IMR-90 (cell line): ENCODE measurements around the gene TNFAIP8L1. TPM values are rescaled to one million over a fixed set of nuclear protein-coding genes. Genes with fewer than 3 reads are reported as not detected.

Experiments used
- ATAC-seq: fragments of 200-7000 bp; cut with Tn5 transposase; 2 replicates; pipeline ENCODE4 v1.9.1; 2020; ENCODE audit warnings: low read depth, mild to moderate bottlenecking, moderate library complexity
- BruUV-seq: library from RNA; stranded (reverse); fragments of 400-500 nt; replicated peaks from 2 replicates; lab custom pipeline; 2021; lab: Mats Ljungman, UMichigan
- CTCF ChIA-PET: fragments of 300-600 bp; formaldehyde crosslinking; extraction: SDS; loops from one replicate; lab custom pipeline; 2021; ENCODE audit warnings: antibody characterized with exemption; lab: Yijun Ruan, JAX
- POLR2A ChIA-PET: fragments of 300-600 bp; sonication (Branson Sonifier 250); formaldehyde crosslinking; loops from one replicate; lab custom pipeline; 2022; ENCODE audit warnings: antibody characterized with exemption; ENCODE audit not compliant: unreplicated experiment; lab: Charles Lee
- DNase-seq: peaks from one replicate; pipeline ENCODE4 v3.0.0; 2013
- H2AFZ ChIP-seq: replicated peaks from 2 replicates; pipeline ENCODE3; 2013; ENCODE audit warnings: low read length, mild to moderate bottlenecking; ENCODE audit not compliant: poor library complexity
- H2AK5ac ChIP-seq: 2 replicates; pipeline ENCODE4 v1.6.1; 2013; ENCODE audit warnings: low read depth, low read length, inconsistent platforms
- H2AK9ac ChIP-seq: replicated peaks from 2 replicates; pipeline ENCODE3; 2013; ENCODE audit warnings: mild to moderate bottlenecking, low read depth, low read length, moderate library complexity; ENCODE audit not compliant: poor library complexity
- H2BK120ac ChIP-seq: 2 replicates; pipeline ENCODE4 v1.6.1; 2013; ENCODE audit warnings: low read depth, low read length, inconsistent platforms
- H2BK15ac ChIP-seq: 3 replicates; pipeline ENCODE4 v1.6.1; 2013; ENCODE audit warnings: low read depth, low read length, inconsistent platforms
- H2BK20ac ChIP-seq: 2 replicates; pipeline ENCODE4 v1.6.1; 2013; ENCODE audit warnings: low read depth, mild to moderate bottlenecking, inconsistent platforms, low read length, moderate library complexity
- H2BK5ac ChIP-seq: 2 replicates; pipeline ENCODE4 v1.6.1; 2013; ENCODE audit warnings: mild to moderate bottlenecking, low read depth, low read length, inconsistent platforms; ENCODE audit not compliant: poor library complexity, severe bottlenecking
- H3K14ac ChIP-seq: replicated peaks from 2 replicates; pipeline ENCODE4 v1.6.1; 2013; ENCODE audit warnings: low read depth, low read length, inconsistent platforms
- H3K18ac ChIP-seq: 2 replicates; pipeline ENCODE4 v1.6.1; 2013; ENCODE audit warnings: low read depth, low read length, control low read depth
- H3K23ac ChIP-seq: 2 replicates; pipeline ENCODE4 v1.6.1; 2013; ENCODE audit warnings: low read depth, low read length, inconsistent platforms
- H3K27ac ChIP-seq: 2 replicates; pipeline ENCODE4 v1.5.1; 2013; ENCODE audit warnings: mild to moderate bottlenecking, control low read depth, low read length; ENCODE audit not compliant: insufficient read depth
- H3K27me3 ChIP-seq: 2 replicates; pipeline ENCODE4 v1.6.1; 2013; ENCODE audit warnings: low read length; ENCODE audit not compliant: control insufficient read depth, insufficient read depth
- H3K36me3 ChIP-seq: 2 replicates; pipeline ENCODE4 v1.6.1; 2013; ENCODE audit warnings: low read length, mixed read lengths; ENCODE audit not compliant: control insufficient read depth, insufficient read depth
- H3K4ac ChIP-seq: 2 replicates; pipeline ENCODE4 v1.6.1; 2013; ENCODE audit warnings: low read depth, low read length, inconsistent platforms
- H3K4me1 ChIP-seq: 2 replicates; pipeline ENCODE4 v1.6.1; 2013; ENCODE audit warnings: low read length, mixed read lengths; ENCODE audit not compliant: control insufficient read depth, insufficient read depth
- H3K4me2 ChIP-seq: 2 replicates; pipeline ENCODE4 v1.6.1; 2013; ENCODE audit warnings: low read depth, mild to moderate bottlenecking, control low read depth, low read length, moderate library complexity
- H3K4me3 ChIP-seq: 2 replicates; pipeline ENCODE4 v1.5.1; 2013; ENCODE audit warnings: low read depth, mild to moderate bottlenecking, control low read depth, low read length, moderate library complexity; ENCODE audit not compliant: insufficient read depth
- H3K56ac ChIP-seq: 2 replicates; pipeline ENCODE4 v1.6.1; 2013; ENCODE audit warnings: low read length, inconsistent platforms; ENCODE audit not compliant: insufficient read depth; ENCODE audit errors: extremely low read depth
- H3K79me1 ChIP-seq, 2 experiments: 2 replicates each; pipeline ENCODE4 v1.6.1; 2013; ENCODE audit warnings: low read length in 2 of 2, inconsistent platforms in 1 of 2, low read depth in 1 of 2
- H3K9ac ChIP-seq: 2 replicates; pipeline ENCODE4 v1.6.1; 2013; ENCODE audit warnings: low read depth, low read length, control low read depth
- H3K9me1 ChIP-seq: 2 replicates; pipeline ENCODE4 v1.6.1; 2013; ENCODE audit warnings: low read length, inconsistent platforms; ENCODE audit not compliant: insufficient read depth
- H3K9me3 ChIP-seq: 2 replicates; pipeline ENCODE4 v1.6.1; 2013; ENCODE audit warnings: low read length; ENCODE audit not compliant: control insufficient read depth, insufficient read depth
- H4K20me1 ChIP-seq: 2 replicates; pipeline ENCODE4 v1.6.1; 2013; ENCODE audit warnings: low read length, inconsistent platforms; ENCODE audit not compliant: insufficient read depth
- H4K5ac ChIP-seq: 2 replicates; pipeline ENCODE4 v1.6.1; 2013; ENCODE audit warnings: mild to moderate bottlenecking, low read depth, low read length, control low read depth
- H4K8ac ChIP-seq, 2 experiments: 2 replicates each; pipeline ENCODE4 v1.6.1; 2013; ENCODE audit warnings: low read depth in 2 of 2, low read length in 2 of 2, control low read depth in 1 of 2, inconsistent platforms in 1 of 2
- H4K91ac ChIP-seq: 2 replicates; pipeline ENCODE4 v1.6.1; 2013; ENCODE audit warnings: low read depth, low read length, inconsistent platforms; ENCODE audit not compliant: insufficient read depth
- BHLHE40 ChIP-seq: fragments of 150-350 bp; IDR thresholded peaks from 2 replicates; pipeline ENCODE4 v1.6.1; 2016; ENCODE audit warnings: mild to moderate bottlenecking, low read depth, low read length
- CEBPB ChIP-seq: IDR thresholded peaks from 2 replicates; pipeline ENCODE4 v1.6.1; 2012; ENCODE audit warnings: low read depth, low read length, improper control_type of control experiment
- CHD1 ChIP-seq: IDR thresholded peaks from 2 replicates; pipeline ENCODE4 v1.6.1; 2012; ENCODE audit warnings: low read depth, low read length, improper control_type of control experiment
- FOS ChIP-seq: fragments of 150-350 bp; IDR thresholded peaks from 2 replicates; pipeline ENCODE4 v1.6.1; 2016; ENCODE audit warnings: low read depth, low read length
- MAFK ChIP-seq: IDR thresholded peaks from 2 replicates; pipeline ENCODE4 v1.6.1; 2012; ENCODE audit warnings: low read depth, low read length, improper control_type of control experiment
- MAZ ChIP-seq: IDR thresholded peaks from 2 replicates; pipeline ENCODE4 v1.6.1; 2012; ENCODE audit warnings: low read depth, mild to moderate bottlenecking, low read length, improper control_type of control experiment, moderate library complexity, borderline replicate concordance
- MXI1 ChIP-seq: IDR thresholded peaks from 2 replicates; pipeline ENCODE4 v1.6.1; 2012; ENCODE audit warnings: low read depth, mild to moderate bottlenecking, low read length, moderate library complexity, borderline replicate concordance
- NFE2L2 ChIP-seq: fragments of 150-350 bp; IDR thresholded peaks from 2 replicates; pipeline ENCODE4 v1.6.1; 2016; ENCODE audit warnings: low read depth, mild to moderate bottlenecking, low read length
- POLR2A ChIP-seq: IDR thresholded peaks from 2 replicates; pipeline ENCODE4 v1.6.1; 2012; ENCODE audit warnings: mild to moderate bottlenecking, low read depth, low read length
- RAD21 ChIP-seq: IDR thresholded peaks from 2 replicates; pipeline ENCODE4 v1.6.1; 2012; ENCODE audit warnings: low read length, improper control_type of control experiment
- RCOR1 ChIP-seq: IDR thresholded peaks from 2 replicates; pipeline ENCODE4 v1.6.1; 2012; ENCODE audit warnings: mild to moderate bottlenecking, low read length, improper control_type of control experiment; ENCODE audit not compliant: insufficient replicate concordance
- RFX5 ChIP-seq: IDR thresholded peaks from 2 replicates; pipeline ENCODE4 v1.8.0; 2012; ENCODE audit warnings: low read depth, mild to moderate bottlenecking, low read length, moderate library complexity
- SMC3 ChIP-seq: fragments of 150-350 bp; IDR thresholded peaks from 2 replicates; pipeline ENCODE4 v1.6.1; 2016; ENCODE audit warnings: low read depth, mild to moderate bottlenecking, antibody characterized with exemption, low read length, moderate library complexity
- WGBS, 2 experiments: methylation state at CpG; one replicate each; pipeline versions ENCODE4 v1.1.5 to v1.1.7; 2013; ENCODE audit warnings: missing lambda C conversion rate in 2 of 2; ENCODE audit not compliant: insufficient read length in 1 of 2; ENCODE audit errors: extremely low coverage in 2 of 2; 5-methylcytosine and 5-hydroxymethylcytosine counted together
- dilution Hi-C: fragments of 300-500 bp; cut with HindIII; formaldehyde crosslinking; loops from one replicate; pipeline ENCODE4 v1.14.3; 2018; ENCODE audit warnings: low sequenced_read_pairs; ENCODE audit not compliant: unreplicated experiment
- in situ Hi-C: fragments of 300-500 bp; cut with MboI; formaldehyde crosslinking; loops from 3 replicates; pipeline ENCODE4 v1.14.3; 2019; ENCODE audit warnings: low sequenced_read_pairs, inconsistent platforms, mixed read lengths
- intact Hi-C: fragments of 100-400 bp; cut with micrococcal nuclease; formaldehyde crosslinking; loops from 2 replicates; pipeline ENCODE4 v1.10.0; 2022
- polyA plus RNA-seq, 3 experiments: library from polyadenylated mRNA; depleted of rRNA; stranded (reverse); fragments of >200 nt; gene quantifications; 2 replicates each; pipeline ENCODE4 v1.2.3, GENCODE V29; 2012; ENCODE audit warnings: low replicate concordance in 1 of 3
- total RNA-seq: library from RNA; depleted of rRNA; stranded (reverse); fragments of >200 nt; gene quantifications from 2 replicates; pipeline ENCODE4 v1.2.3, GENCODE V29; 2012
- TF ChIP-seq, protein P1 (sequence below): conservative IDR thresholded peaks from 2 replicates; pipeline ENCODE4 v1.5.1; 2012; ENCODE audit warnings: mild to moderate bottlenecking, low read depth, low read length, improper control_type of control experiment
- TF ChIP-seq, protein P2 (sequence below): fragments of 150-350 bp; IDR thresholded peaks from 2 replicates; pipeline ENCODE4 v1.6.1; 2017; ENCODE audit warnings: mild to moderate bottlenecking, antibody characterized with exemption, low read length, low read depth
- TF ChIP-seq, protein P3 (sequence below): fragments of 150-350 bp; IDR thresholded peaks from 2 replicates; pipeline ENCODE4 v1.6.1; 2016; ENCODE audit warnings: low read depth, mild to moderate bottlenecking, low read length, moderate library complexity, borderline replicate concordance

The TNFAIP8L1 gene
- total and polyA plus RNA-seq, 2 of the 4 experiments (the other 2 are of a cell fraction), result 2.5 to 6.0 TPM

DNA sequence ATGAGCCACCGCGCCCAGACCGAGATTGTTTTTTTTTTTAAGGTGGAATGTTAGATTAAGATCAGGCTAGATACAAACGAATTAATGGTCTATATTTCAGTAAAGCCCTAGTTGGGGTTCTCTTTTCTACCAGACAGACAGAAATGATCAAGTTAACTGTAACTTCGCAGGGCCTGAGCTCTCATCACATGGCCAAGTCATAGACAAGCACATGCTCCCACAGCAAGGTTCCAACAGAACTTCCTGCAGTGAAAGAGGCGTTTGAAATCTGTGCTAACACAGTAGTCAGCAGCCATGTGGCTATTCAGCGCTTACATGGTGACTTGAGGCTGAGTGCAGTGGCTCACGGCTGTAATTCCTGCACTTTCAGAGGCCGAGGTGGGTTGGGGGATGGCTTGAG lies 45.1 kb upstream of the TNFAIP8L1 start:
- H3K9me1 ChIP-seq, result no peaks in the 10 kb centered on the region
- H2BK120ac ChIP-seq, result peak overlapping the region; percentile 30; the same call in 1 of the 2 replicates
- no peak overlapping the region for H3K14ac ChIP-seq
- H4K5ac ChIP-seq, result no peak overlapping the region
- no peak overlapping the region for H3K4me2 ChIP-seq
- in situ Hi-C loops (no loop called here), dilution Hi-C loops (no loop called here), intact Hi-C loops (no loop called here)
- H2BK20ac ChIP-seq, result no peak overlapping the region
- no TSS peak for BruUV-seq
- no peaks in the 10 kb centered on the region for H4K20me1 ChIP-seq
- no peaks in the 10 kb centered on the region for H3K36me3 ChIP-seq
- H3K4ac ChIP-seq, result no peak overlapping the region
- no peak overlapping the region for H3K23ac ChIP-seq
- H3K4me3 ChIP-seq, result no peak overlapping the region
- H3K56ac ChIP-seq, result no peak overlapping the region
- H4K91ac ChIP-seq, result no peak overlapping the region
- WGBS, 2 experiments, result 40% methylated on average over 2 of the region's 9 CpGs; no CpG with 5 or more reads in 1 of the 2 experiments
- peaks cover 3% of the 10 kb centered on the region; the same call in 1 of the 2 replicates for H3K4me1 ChIP-seq
- ATAC-seq (no peak), DNase-seq (peak; percentile 13)
- no peak overlapping the region for H3K27ac ChIP-seq
- no peak overlapping the region for H3K18ac ChIP-seq
- ChIA-PET POLR2A (no interaction called here), CTCF (no interaction called here)
- H3K9me3 ChIP-seq, result no peaks in the 10 kb centered on the region
- no peak overlapping the region for H3K9ac ChIP-seq
- H4K8ac ChIP-seq, result no peak overlapping the region
- H3K79me1 ChIP-seq, result no peaks in the 10 kb centered on the region
- peaks cover 30% of the 10 kb centered on the region for H3K27me3 ChIP-seq
- no peak overlapping the region for H2BK5ac ChIP-seq
- no peak overlapping the region for H2AK5ac ChIP-seq
- H2AK9ac ChIP-seq, result no peak overlapping the region
- H2BK15ac ChIP-seq, result no peak overlapping the region
- H2AFZ ChIP-seq, result peak overlapping the region; percentile 64
- TF ChIP-seq RCOR1, result no peak
- no peak for TF ChIP-seq FOS
- no peak for TF ChIP-seq NFE2L2
- TF ChIP-seq MXI1, result no peak
- no peak for TF ChIP-seq CHD1
- TF ChIP-seq, protein P1, sequence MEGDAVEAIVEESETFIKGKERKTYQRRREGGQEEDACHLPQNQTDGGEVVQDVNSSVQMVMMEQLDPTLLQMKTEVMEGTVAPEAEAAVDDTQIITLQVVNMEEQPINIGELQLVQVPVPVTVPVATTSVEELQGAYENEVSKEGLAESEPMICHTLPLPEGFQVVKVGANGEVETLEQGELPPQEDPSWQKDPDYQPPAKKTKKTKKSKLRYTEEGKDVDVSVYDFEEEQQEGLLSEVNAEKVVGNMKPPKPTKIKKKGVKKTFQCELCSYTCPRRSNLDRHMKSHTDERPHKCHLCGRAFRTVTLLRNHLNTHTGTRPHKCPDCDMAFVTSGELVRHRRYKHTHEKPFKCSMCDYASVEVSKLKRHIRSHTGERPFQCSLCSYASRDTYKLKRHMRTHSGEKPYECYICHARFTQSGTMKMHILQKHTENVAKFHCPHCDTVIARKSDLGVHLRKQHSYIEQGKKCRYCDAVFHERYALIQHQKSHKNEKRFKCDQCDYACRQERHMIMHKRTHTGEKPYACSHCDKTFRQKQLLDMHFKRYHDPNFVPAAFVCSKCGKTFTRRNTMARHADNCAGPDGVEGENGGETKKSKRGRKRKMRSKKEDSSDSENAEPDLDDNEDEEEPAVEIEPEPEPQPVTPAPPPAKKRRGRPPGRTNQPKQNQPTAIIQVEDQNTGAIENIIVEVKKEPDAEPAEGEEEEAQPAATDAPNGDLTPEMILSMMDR, result no peak
- no peak for TF ChIP-seq MAFK
- TF ChIP-seq, protein P2, sequence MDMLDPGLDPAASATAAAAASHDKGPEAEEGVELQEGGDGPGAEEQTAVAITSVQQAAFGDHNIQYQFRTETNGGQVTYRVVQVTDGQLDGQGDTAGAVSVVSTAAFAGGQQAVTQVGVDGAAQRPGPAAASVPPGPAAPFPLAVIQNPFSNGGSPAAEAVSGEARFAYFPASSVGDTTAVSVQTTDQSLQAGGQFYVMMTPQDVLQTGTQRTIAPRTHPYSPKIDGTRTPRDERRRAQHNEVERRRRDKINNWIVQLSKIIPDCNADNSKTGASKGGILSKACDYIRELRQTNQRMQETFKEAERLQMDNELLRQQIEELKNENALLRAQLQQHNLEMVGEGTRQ, result no peak
- TF ChIP-seq SMC3, result no peak
- TF ChIP-seq RAD21, result no peak
- TF ChIP-seq POLR2A, result no peak
- no peak for TF ChIP-seq MAZ
- no peak for TF ChIP-seq CEBPB
- TF ChIP-seq BHLHE40, result no peak
- TF ChIP-seq RFX5, result no peak
- TF ChIP-seq, protein P3, sequence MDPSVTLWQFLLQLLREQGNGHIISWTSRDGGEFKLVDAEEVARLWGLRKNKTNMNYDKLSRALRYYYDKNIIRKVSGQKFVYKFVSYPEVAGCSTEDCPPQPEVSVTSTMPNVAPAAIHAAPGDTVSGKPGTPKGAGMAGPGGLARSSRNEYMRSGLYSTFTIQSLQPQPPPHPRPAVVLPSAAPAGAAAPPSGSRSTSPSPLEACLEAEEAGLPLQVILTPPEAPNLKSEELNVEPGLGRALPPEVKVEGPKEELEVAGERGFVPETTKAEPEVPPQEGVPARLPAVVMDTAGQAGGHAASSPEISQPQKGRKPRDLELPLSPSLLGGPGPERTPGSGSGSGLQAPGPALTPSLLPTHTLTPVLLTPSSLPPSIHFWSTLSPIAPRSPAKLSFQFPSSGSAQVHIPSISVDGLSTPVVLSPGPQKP, result no peak
